ENCODE results near the gene MAST2. TPM values are rescaled to one million over a fixed set of nuclear protein-coding genes. Genes with fewer than 3 reads are reported as not detected.

MAST2 gene
- total RNA-seq (2022; extraction: Qiagen RNA extraction): 12.3 to 19.3 TPM (median 18.0 TPM) in 5 replicates

DNA sequence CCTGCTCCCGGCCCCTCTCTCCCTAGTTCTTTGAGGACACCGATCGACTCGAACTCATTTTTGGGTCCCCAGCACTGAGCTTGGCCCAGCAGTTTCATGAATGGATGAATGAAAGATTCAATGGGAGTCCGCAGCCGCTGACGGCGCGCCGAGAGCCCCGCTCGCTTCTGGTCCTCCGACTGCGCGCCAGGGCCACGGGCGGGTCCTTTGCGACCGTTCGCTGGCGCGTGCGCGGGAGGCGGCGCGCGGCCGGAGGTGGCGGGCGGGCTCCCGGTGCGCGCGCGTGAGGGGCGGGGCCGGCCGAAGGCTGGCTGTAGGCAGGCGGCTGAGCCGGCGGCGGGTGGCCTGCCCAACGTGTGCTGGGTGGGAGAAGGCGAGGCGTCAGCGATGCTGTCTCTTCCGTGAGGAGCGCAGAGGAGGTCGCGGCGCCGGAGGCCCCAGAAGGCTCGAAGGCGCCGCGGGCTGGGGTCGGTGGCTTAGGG is at the start of gene MAST2:
TSS of gene MAST2 (plus strand) at position 314 of the 482 bp plus-strand sequence. CDS start 284 bp downstream, outside the sequence.

Other genes starting within 250 kb of the MAST2 start
- 119 to 153 TPM (median 121 TPM) in 5 replicates for gene NASP, start 219.6 kb upstream of the MAST2 start, total RNA-seq (2022; extraction: Qiagen RNA extraction)
- gene CCDC17, start 179.6 kb upstream of the MAST2 start, total RNA-seq (2022; extraction: Qiagen RNA extraction): 0.18 to 0.57 TPM (median 0.19 TPM) in 5 replicates
- gene GPBP1L1, start 117.1 kb upstream of the MAST2 start, total RNA-seq (2022; extraction: Qiagen RNA extraction): 33.0 to 42.0 TPM (median 34.1 TPM) in 5 replicates
- gene TMEM69, start 115.4 kb upstream of the MAST2 start, total RNA-seq (2022; extraction: Qiagen RNA extraction): 18.0 to 21.6 TPM (median 19.1 TPM) in 5 replicates
- gene IPP, start 53.0 kb upstream of the MAST2 start, total RNA-seq (2022; extraction: Qiagen RNA extraction): 2.8 to 5.4 TPM (median 4.6 TPM) in 5 replicates

Measured in A549 treated with dexamethasone at 1 μM for 4 hours (cell line).